Adipocyte (in vitro differentiated cells): ENCODE measurements around the gene LHFPL5.

Source experiments
- DNase-seq: peaks from one replicate; pipeline ENCODE4 v3.0.0-alpha.2; 2015; ENCODE audit warnings: low read depth
- H3K27me3 ChIP-seq: replicated peaks from 2 replicates; pipeline ENCODE4 v1.7.0; 2013; ENCODE audit warnings: mild to moderate bottlenecking, low read length, moderate library complexity; ENCODE audit not compliant: control insufficient read depth, insufficient read depth
- H3K36me3 ChIP-seq: 2 replicates; pipeline ENCODE4 v1.7.0; 2013; ENCODE audit warnings: low read length, mild to moderate bottlenecking, moderate library complexity; ENCODE audit not compliant: control insufficient read depth, insufficient read depth, severe bottlenecking
- H3K4me1 ChIP-seq: 2 replicates; pipeline ENCODE4 v1.7.0; 2013; ENCODE audit warnings: mild to moderate bottlenecking, low read length, moderate library complexity; ENCODE audit not compliant: control insufficient read depth, insufficient read depth
- H3K4me3 ChIP-seq: 2 replicates; pipeline ENCODE4 v1.7.0; 2013; ENCODE audit warnings: mild to moderate bottlenecking, low read length, moderate library complexity
- H3K9ac ChIP-seq: 2 replicates; pipeline ENCODE4 v1.7.0; 2013; ENCODE audit warnings: mild to moderate bottlenecking, low read length, moderate library complexity
- H3K9me3 ChIP-seq: 2 replicates; pipeline ENCODE4 v1.7.0; 2013; ENCODE audit warnings: mild to moderate bottlenecking, low read length, moderate library complexity; ENCODE audit not compliant: control insufficient read depth

LHFPL5 gene

GRCh38 chr6:35859367-35859766 is 54.2 kb downstream of the LHFPL5 start:
- H3K27me3 ChIP-seq: no peaks in the 10 kb centered on the region
- H3K9me3 ChIP-seq: no peaks in the 10 kb centered on the region
- DNase-seq: no peak
- H3K36me3 ChIP-seq: peaks cover 65% of the 10 kb centered on the region
- H3K9ac ChIP-seq: no peak overlapping the region
- no peak overlapping the region for H3K4me3 ChIP-seq
- H3K4me1 ChIP-seq: no peaks in the 10 kb centered on the region
